GM21381 (cell line): ENCODE measurements around the gene PRDM10.
"Not testable (repeated sequence)": the region's sequence is repeated elsewhere in the genome, so short reads cannot be mapped to it uniquely, and the experiment has no call there.

Experiments used
- ATAC-seq: cut with Tn5 transposase; IDR thresholded peaks from one replicate; pipeline ENCODE4 v1.9.1; 2021; ENCODE audit warnings: mild to moderate bottlenecking, moderate library complexity; ENCODE audit not compliant: unreplicated experiment

PRDM10 gene

DNA sequence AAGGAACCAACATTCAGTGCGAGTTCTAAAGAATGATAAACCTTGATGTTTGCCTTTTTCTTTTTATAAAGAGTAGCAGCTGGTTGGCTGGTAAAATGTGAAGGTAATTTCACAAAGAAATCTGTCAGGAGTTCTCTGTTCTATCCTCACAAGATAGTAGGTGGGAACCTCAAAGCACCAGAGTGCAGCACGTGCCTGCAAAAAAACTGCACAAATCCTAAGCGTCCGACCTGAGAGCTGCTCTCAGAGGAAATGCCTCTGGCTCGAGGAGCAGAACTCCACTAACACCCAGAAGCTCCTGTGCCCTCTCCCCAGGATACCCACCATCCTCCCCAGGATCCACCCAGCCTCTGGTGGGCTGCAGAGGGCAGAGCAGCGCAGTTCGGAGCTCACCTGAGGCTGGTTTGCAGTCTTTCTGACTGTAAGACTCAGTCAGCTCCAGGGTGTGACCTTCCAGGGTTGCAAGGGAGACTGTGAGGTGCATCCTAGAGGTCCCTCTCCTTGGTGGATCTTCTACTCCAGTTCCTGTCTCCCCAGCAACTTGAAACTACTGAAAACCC lies 23.5 kb downstream of the PRDM10 start:
- no peak for ATAC-seq

DNA sequence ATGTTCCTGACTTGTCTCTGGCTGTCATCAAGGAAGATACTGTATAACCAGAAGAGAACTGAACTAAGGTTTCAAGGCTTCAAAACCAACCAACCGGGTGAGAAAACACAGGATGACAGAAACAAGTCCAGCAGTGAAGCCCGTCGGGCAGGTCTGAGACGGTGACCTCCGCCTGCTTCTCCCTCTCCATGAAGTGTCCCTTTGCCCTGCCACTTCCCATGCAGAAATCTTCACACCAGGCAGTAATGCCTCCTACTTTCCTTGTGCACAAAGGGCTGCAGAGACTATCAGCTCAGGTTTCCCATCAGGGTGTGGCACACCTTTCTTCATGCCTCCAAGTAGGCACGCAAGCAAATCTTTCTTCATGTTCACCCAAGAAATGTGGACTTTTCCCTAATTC lies 24.2 kb downstream of the PRDM10 start:
- ATAC-seq = no peak

DNA sequence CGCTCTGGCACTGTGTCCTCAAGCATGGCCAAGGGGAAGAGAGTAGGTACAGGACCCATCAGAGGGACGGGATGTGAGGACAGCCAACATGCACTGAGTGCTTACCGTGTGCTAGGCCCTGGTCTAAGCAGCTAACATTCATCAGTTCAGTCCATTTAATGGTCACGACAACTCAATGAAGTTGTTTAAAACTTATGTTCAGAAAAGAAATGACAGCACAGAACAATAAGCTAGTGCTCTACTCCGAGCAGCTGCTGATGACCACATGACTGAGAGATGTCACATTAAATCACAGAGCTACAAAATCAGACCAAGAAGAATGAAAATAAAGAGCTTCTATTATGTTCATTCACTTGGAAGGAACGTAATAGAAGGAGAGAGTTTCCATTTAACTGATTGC lies 26.3 kb downstream of the PRDM10 start:
- ATAC-seq = no peak

DNA sequence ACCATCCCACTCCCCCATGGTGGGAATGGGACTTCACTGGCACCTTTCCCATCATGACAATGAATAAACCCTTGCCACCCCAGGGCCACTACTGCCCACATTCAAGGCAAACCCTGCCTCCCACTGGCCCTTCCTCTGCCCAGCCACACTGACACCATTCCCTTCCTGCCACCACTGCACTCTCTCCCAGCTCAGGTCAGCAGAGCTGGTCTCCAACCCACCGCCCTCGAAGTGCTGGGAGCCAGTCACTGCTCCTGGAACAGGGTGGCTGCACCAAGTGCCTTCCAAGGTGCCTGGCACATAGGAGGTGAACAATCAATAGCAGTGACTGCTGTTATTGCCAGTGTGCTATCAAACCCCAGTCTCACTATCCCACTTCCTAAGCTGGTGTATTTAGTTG lies 27.1 kb downstream of the PRDM10 start:
- ATAC-seq = no peak

DNA sequence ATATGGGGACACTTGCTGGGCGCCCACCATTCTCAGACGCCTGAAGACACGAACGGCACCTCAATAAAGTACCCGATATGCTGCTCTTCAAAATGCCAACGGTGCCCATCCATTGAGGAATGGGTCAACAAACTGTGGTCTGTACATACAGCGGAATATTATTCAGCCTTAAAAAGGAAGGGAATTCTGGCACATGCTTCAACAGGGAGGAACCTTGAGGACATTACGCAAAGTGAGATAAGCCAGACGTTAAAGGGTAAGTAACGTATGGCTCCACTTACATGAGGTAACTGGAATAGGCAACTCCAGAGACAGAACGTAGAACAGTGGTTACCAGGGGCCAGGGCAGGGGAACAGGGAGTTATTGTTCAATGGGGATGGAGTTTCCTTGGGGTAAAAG lies 28.0 kb downstream of the PRDM10 start:
- ATAC-seq = no peak

DNA sequence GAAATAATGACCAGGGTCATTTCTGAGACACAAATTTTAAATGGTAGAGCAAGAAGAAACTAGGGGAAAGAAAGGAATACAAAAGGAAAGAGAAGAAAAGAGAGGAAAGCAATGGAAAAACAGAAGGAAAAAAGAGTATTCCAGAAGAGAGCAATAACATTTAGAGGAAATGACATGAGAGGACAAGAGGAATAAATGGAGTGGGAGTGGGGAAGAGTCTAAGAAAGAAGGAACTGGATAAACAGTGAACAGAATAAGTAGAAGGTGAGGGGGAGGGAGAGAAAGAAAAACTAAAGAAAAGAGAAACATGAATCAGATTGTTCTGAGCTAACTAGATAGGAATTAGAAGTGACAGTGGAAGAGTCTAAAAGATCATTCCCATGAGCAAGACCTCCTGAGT lies 28.4 kb downstream of the PRDM10 start:
- ATAC-seq = no peak

DNA sequence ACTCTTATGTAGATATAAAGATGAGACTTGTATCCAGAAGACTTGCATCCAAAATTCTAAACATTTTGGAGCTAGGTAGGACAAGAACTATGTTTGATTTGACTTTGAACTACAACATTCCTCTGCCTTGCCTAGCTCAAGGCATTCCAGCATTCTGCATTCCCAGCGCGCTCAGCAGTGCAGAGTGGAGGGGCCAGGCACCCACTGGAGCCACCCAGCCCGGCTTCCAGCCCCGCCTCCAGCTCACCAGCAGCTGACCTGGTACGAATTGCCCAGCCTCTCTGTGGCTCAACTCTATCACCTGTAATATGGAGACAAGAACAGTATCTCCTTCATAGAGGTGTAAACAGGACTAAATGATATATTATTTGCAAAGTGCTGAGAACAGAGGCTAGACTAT lies 28.8 kb downstream of the PRDM10 start:
- ATAC-seq = no peak

DNA sequence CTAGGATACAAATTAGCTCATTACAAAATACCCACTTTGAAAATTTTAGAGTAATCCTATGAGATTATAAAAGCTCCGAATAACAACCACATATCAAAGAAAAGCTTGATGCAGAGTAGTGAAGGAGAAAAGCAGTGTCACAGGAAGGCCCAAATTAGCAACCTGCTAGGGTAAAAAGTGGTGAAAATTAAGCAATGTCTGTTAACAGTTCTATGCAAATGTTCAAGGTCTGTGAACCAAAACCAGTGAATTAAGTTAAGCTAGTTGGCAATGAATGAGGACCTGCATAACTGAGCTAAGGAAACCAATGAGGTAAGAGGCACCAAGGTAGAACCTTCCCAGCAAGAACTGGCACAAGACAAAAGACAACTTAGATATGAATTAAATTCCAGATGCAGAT lies 29.6 kb downstream of the PRDM10 start:
- ATAC-seq = peak; percentile 85

DNA sequence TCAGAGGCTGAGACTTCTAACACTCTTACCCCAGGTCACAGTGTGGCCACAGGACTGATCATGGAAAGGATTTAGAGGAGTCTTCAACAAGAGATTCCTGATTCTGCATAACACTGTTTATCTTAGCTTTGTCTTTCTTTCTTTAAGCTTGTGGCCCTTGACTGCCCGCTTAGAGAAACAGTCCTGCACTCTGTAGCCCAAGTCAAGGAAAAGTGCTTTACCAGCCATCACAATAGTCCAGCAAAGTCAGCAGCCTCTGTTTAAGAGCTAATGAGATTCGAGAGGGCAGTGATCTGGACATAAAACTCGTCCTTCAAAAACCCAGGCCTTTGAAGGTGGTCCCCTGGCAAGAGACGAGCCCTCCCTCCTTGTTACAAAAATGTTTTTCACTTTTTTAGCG lies 30.0 kb downstream of the PRDM10 start:
- ATAC-seq = no peak

DNA sequence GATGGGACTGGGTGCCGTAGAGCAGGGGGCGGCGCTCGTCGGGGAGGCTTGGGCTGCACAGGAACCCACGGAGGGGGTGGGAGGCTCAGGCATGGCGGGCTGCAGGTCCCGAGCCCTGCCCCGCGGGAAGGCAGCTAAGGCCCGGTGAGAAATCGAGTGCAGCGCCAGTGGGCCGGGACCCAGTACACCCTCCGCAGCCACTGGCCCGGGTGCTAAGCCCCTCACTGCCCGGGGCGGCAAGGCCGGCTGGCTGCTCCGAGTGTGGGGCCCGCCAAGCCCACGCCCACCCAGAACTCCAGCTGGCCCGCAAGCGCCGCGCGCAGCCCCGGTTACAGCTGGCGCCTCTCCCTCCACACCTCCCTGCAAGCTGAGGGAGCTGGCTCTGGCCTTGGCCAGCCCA lies 30.8 kb downstream of the PRDM10 start:
- not testable (repeated sequence) for ATAC-seq

DNA sequence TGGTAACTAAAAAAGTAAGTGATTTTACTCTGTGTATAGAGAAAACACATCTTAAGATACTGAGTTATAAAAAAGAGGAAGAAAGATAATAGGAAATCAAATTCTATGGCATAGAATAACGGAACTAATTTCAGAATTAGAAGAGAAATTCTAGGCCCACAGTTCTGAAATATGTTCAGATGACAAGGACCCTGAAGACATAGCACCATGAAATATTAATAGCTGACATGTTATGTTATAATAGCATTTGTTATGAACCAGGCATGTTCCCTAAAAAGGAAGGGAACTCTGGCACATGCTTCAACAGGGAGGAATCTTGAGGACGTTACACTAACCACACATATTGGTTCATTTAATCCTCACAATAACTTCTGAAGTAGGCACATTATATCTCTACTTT lies 32.7 kb downstream of the PRDM10 start:
- ATAC-seq = no peak

DNA sequence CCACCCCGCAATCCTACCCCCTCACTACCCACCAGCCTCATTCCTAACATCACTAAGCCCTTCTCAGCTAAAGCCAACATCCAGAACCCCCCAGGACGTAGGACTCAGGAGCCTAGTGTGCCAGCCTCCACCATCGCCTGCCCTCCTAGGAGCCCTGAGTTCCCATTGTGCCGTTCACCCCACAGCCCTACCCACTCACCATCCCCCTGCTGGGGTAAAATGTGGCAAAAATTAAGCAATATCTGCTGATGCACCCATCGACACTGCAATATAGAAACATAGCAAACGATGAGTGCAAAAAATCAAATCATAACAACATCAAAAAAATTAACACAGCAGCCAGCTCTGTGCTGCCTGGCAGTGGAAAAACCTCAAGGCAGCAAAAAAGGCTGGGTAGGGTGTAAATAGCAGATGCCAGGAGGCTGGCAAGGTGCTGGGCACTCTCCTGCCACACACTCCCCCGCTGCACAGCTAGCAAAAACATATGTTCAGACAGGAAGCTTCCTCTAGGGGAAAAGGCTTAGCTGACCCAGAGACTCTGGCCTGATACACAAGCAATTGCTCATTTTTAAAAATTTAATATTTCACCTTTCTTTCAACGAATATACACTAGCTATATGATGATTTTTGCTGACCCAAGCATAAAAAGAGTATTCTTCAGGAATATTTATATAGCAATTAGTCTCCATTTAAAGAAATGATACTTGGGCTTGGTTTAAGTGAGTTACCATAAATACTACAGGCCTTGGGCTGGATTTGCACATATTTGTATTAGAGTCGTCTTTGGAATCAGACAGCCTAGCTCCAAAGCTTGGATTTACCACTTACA lies 33.8 kb downstream of the PRDM10 start:
- ATAC-seq = no peak

DNA sequence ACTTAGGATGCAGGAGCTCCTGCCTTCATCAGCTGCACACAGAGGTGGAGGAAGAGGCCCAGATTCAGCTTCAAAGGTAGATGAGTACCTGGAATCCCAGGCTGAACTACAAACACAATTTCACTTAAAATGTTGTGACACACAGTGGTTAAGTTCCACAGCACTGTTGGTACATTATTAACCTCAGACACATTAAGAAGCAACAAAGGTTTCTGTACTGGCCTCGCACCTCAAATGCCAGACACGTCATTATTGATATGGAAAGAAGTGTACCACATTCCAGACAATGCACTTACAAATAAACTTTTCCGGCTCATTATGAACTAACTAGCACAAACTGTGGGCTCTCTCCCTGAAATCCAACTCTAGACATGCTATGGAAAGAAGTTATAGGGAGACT lies 34.6 kb downstream of the PRDM10 start:
- no peak for ATAC-seq

DNA sequence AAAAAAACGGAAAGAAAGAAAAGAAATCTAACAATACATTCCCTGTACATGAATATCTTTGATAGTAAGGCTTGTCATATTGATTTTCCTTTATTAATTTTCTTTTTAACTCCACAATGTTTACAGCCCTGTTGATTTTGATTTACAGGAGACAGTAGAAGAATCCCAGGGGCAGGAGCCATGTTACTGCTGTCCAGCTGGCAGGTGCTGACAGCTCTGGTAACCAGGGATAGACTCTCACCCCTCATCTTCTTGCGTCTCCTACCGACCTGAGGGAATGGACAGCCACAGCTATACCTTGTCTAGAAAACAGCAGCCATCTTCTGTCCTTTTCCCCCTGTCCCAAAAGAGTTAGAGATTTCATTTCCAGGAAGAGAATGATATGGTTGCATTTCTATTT lies 37.4 kb downstream of the PRDM10 start:
- ATAC-seq = no peak

DNA sequence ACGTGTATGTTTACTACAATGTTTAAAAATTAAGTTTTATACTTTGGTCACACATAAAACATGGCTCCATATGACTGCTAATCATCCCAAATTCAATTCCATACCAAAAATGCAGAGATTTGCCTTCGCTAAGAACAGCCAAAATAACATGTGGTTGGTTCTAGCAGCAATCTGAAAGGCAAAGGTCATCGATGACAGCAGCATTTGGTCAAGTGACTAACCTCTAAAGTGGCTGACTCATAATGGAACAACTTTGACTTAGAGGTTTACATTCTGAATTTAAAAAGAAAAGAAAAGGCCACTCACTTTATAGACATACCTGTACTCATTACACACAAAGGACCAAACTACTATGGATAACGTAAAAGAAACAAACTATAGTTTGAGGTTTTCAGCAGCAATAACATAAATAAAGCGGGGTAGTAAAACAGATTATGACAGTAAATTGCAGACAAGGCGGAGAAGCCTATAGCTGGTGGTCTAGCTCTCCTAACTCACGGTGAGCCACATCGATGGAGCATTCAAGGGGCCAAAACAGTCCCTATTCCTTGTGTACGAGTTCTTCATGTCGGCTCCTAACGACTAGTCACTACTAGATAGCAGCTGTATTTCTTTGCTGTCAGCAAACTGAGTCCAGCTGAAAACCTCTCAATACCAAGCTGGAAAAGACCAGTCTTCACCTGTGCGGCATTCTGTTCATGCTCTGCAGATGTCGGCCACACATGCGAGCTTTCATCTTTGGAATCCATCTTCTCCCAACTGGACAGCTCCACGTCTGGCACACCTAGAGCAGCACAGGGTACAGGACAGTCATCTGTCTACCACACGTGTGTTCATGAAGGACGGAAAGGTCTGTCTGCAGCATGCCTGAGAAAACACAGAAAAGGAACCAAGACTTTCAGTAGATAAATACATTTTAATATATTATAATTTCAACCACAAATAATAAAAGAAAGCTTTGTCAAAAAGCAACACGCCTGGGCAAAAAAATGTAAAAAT lies 42.1 kb downstream of the PRDM10 start:
- ATAC-seq = peak; percentile 91

DNA sequence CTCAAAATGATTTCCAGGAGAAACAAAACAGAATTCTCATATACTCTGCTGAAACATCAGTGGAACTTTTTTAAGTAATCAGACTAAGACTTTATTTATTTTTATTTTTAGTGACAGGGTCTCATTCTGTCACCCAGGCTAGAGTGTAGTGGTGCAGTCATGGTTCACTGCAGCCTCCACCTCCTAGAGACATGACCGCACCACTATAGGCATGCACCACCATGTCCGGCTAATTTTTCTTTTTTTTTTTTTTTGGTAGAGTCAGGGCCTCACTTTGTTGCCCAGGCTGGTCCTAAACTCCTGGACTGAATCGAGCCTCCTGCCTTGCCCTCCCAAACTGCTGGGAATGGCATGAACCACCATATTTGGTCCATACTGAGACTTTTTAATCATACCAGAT lies 42.9 kb downstream of the PRDM10 start:
- ATAC-seq = no peak

DNA sequence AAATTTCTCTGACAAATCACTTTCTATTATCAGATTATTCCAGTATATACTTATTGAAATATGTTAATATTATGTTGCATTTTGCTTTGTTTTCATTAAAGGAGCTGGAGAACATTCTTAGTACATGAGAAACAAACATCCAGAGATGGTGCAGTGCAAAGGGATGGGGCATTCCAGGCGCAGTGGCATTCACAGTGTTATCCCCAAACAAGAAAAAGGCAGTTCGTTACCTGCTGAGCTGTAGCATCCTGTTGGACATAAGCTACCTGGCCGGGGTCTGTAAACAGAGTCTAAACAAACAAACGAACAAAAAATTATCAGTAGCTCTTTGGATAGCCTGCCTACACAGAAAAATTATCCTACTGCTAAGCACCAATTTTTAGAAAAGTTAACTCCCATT lies 47.4 kb downstream of the PRDM10 start:
- no peak for ATAC-seq

DNA sequence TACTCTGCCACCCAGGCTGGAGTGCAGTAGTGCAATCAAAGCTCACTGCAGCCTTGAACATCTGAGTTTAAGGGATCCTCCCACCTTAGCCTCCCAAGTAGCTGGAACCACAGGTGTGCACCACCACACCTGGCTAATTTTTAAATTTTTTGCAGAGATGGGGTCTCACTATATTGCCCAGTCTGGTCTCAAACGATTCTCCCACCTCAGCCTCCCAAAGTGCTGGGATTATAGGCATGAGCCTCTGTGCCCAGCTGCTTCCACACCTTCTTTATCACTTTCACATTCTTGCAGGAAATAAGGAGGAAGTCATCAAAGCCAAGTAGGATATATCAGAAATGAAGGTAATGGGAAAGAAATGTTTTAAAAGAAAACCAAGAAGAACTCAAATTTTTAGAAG lies 47.9 kb downstream of the PRDM10 start:
- not testable (repeated sequence) for ATAC-seq

DNA sequence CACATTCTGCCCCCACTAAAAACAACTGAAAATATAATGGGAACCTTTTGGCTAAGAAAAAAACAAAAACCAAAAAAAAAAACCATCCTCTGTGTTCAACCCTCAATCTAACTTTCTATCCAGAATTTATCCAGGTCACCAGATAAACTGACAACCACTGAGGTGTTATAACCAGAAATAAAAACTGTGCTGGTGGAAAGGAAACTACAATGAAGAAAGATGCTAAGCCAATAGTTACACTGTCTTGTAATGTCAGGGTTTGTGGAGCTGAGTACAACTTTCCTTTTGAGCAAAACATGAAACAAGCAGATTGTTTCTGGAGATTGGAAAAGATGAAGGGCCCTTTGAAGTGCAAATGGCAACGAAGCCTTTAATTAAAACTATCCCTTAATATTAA lies 50.8 kb downstream of the PRDM10 start:
- no peak for ATAC-seq

DNA sequence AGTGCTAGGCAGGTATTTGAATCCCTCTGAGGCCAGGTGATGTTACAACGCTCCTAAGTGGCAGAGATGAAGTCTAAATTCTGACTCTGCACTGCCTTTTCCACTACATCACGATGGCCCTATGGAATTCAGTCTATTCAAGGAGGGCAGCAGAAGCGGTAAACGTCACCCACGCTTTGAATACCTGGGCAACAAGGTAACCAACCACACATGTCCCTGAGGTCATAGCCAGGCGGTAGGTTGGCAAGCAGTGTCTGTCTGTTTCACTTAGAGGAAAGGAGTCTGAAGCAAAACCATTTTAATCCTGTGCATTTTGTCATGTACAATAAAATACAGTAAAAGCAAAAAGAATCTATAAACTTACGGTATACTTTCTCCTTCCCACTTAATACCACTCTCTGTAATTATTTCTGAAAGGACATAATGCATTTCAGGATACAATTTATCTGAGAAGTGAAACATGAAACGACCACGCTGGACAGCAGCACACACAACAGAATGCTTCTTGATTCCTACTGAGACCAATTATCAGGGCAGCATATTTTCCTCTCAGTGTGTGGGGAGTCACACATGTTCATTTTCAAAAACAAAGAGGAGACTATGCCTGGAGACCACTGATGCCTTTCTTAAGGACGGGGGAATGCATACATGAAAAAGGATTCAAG lies 51.3 kb downstream of the PRDM10 start:
- ATAC-seq = no peak
